BLaER1 treated with 17β-estradiol and CSF1 and Interleukin-3, amounts not matched to agents 10 nM and 100 nM (cell line): ENCODE results near the gene KCNN3.

Source experiments
- H3K27ac ChIP-seq, 11 experiments: shearing (Covaris generic); formaldehyde crosslinking; 2 replicates each; pipeline ENCODE4 v1.8.1; 2022
- H3K27me3 ChIP-seq, 11 experiments: shearing (Covaris generic); formaldehyde crosslinking; 2 replicates each; pipeline ENCODE4 v1.8.1; 2022
- H3K36me3 ChIP-seq, 11 experiments: shearing (Covaris generic); formaldehyde crosslinking; 2 replicates each; pipeline ENCODE4 v1.8.1; 2022
- H3K4me1 ChIP-seq, 10 experiments: shearing (Covaris generic); formaldehyde crosslinking; 2 replicates each; pipeline ENCODE4 v1.8.1; 2022
- H3K4me2 ChIP-seq, 11 experiments: shearing (Covaris generic); formaldehyde crosslinking; 2 replicates each; pipeline ENCODE4 v1.8.1; 2022
- H3K4me3 ChIP-seq, 10 experiments: shearing (Covaris generic); formaldehyde crosslinking; 2 replicates each; pipeline ENCODE4 v1.8.1; 2022
- H3K9ac ChIP-seq, 11 experiments: shearing (Covaris generic); formaldehyde crosslinking; 2 replicates each; pipeline ENCODE4 v1.8.1; 2022
- H3K9me3 ChIP-seq, 11 experiments: shearing (Covaris generic); formaldehyde crosslinking; replicated peaks in 1 of 11; 2 replicates each; pipeline ENCODE4 v1.8.1; 2022
- H4K20me1 ChIP-seq, 11 experiments: shearing (Covaris generic); formaldehyde crosslinking; 2 replicates each; pipeline ENCODE4 v1.8.1; 2022
- Cebpa-rat ChIP-seq, 11 experiments: shearing (Covaris generic); IDR thresholded peaks; 2 replicates each; pipeline ENCODE4 v1.8.1; 2022

Gene KCNN3

DNA sequence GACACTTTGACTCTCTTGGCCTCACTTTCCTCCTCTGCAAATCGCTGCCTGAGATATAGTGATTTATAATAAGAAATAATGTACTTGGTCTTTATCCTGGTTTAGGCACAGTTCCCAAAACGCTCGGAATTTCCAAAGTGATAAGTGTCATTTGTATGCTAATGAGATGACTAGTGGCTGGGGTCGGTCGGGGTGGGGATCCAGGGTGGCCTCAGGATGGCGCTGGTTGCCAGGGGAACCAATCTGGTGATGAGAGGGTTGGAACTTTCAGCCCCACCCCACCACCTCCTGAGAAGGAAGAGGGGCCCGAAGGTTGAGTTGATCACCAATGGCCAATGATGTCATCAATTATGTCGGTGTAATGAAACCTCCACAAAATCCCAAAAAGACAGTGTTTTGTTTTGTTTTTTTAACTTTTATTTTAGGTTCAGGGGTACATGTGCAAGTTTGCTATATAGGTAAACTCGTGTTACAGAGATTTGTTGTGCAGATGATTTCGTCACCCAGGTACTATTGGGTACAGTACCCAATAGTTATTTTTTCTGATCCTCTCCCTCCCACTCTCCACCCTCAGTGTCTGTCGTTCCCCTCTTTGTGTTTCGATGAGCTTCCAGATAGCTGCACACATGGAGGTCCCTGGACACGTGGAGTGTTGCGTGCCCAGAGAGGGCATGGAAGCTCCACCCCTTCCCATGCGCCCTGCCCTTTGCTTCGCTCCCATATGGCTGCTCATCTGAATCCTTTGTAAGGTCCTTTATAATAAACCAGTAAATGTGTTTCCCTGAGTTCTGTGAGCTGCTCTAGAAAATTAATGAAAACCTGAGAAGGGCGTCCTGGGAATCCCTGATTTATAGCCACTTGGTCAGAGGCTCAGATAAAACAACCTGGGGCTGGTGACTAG is 97.2 kb downstream of the KCNN3 start:
- H3K9me3 ChIP-seq, result 0 out of 22 replicates have a peak, but pooled peaks cover 0 to 4% (median 0%) of the 10 kb centered on the region in 11 experiments
- no peak overlapping the region for H3K4me3 ChIP-seq
- H3K27ac ChIP-seq, result no peak overlapping the region
- no peaks in the 10 kb centered on the region for H3K27me3 ChIP-seq
- no peak overlapping the region for H3K9ac ChIP-seq
- peak overlapping the region in 5 of 11 experiments; percentile 34 to 59 (median 53); a peak in 6 of 22 replicates for H3K4me2 ChIP-seq
- no peak for TF ChIP-seq Cebpa-rat (IDR thresholded peaks at IDR 0.05)
- no peaks in the 10 kb centered on the region for H3K36me3 ChIP-seq
- H3K4me1 ChIP-seq, result peaks cover 0 to 28% (median 24%) of the 10 kb centered on the region in 10 experiments; a peak in 15 of 20 replicates
- no peaks in the 10 kb centered on the region for H4K20me1 ChIP-seq

DNA sequence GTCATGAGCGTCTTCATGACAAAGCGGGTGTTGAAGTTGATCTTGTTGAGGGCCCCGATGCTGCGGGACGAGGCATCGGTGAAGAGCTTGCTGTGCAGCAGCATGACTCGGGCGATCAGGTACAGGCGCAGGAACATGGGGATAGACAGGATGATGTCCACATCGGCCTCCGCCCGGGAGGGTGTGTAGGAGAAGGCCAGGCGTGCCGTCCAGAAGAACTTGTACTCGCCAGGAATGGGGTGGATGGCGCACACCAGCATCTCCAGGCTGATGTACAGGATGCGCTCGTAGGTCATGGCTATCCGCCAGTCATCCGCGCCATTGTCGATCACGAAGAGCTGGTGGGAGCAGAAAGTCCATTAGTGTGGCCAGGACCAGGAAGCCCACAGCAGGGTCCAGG is 98.0 kb downstream of the KCNN3 start:
- Histone ChIP-seq H3K36me3 (no peaks in the 10 kb centered on the region), H3K4me1 (peaks cover 0 to 32% (median 24%) of the 10 kb centered on the region in 10 experiments; a peak in 15 of 20 replicates), H3K27me3 (no peaks in the 10 kb centered on the region), H3K9ac (no peak overlapping the region), H4K20me1 (no peaks in the 10 kb centered on the region), H3K27ac (no peak overlapping the region), H3K9me3 (0 out of 22 replicates have a peak, but pooled peaks cover 0 to 4% (median 0%) of the 10 kb centered on the region in 11 experiments), H3K4me3 (no peak overlapping the region), H3K4me2 (no peak overlapping the region)
- no peak for TF ChIP-seq Cebpa-rat (IDR thresholded peaks at IDR 0.05)

DNA sequence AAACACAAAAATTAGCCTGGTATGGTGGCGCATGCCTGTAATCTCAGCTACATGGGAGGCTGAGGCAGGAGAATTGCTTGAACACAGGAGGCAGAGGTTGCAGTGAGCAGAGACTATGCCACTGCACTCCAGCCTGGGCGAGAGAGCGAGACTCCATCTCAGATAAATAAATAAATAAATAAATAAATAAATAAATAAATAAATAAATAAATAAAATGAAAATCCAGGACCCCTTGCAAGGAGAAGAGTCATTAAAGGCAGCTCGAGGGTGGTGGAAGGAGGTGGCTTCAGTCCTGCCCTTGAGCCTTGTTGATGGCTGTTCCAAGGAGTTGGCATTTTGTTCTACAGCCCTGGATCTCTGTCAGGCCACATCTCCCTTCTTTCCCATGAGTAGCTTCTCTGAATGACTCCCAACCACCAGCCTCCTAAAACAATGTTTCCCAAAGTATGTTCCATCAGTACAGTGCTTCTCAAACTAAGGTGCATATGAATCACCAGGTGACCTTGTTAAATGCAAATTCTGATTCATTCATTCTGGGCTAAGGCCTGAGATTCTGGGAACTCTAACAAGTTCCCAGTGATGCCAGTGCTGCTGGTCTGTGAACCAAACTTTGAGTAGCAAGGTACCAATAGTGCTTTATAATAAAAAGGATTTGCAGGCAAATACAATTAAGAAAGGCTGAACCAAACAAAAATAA is 99.0 kb downstream of the KCNN3 start:
- Histone ChIP-seq H3K9me3 (0 out of 22 replicates have a peak, but pooled peaks cover 0 to 4% (median 0%) of the 10 kb centered on the region in 11 experiments), H3K36me3 (no peaks in the 10 kb centered on the region)

DNA sequence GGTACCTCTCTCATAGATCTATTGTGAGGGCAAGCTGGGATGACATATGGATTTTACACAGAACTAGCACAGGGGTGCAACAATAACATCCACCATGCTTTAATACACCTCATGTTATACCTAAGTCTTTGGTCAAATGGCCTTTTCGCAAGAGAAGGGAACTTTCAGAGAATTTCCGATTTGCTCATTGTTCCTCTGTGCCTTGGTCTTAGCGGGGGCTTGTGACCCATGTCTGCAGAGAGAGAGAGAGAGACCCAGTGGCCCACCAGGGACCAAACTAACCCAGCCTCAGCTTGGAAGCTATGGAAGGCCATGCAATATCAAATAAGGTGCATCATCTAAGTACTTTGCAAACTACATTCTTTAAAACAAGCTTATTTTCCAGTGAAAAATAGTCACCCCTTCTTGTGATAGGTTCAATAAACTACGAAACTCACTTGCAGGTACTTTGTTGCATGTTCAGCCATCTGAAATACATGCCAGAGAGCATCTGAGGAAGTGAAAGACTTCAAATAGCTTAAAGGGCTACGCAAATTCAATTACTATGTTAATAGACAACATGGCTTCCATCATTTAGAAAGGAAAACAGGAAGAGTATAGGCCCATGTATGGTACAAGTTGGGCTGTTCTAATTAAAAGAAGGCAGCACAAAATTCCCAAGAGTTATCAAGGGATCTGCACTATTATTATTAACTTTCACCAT is 100.7 kb downstream of the KCNN3 start:
- Histone ChIP-seq H3K36me3 (no peaks in the 10 kb centered on the region), H3K27me3 (no peaks in the 10 kb centered on the region), H4K20me1 (no peaks in the 10 kb centered on the region), H3K4me2 (no peak overlapping the region), H3K9me3 (0 out of 22 replicates have a peak, but pooled peaks cover 0 to 4% (median 0%) of the 10 kb centered on the region in 11 experiments), H3K9ac (no peak overlapping the region), H3K4me3 (no peak overlapping the region), H3K4me1 (peaks cover 0 to 25% (median 19%) of the 10 kb centered on the region in 10 experiments; a peak in 15 of 20 replicates), H3K27ac (no peak overlapping the region)
- TF ChIP-seq Cebpa-rat (IDR thresholded peaks at IDR 0.05), result no peak

More for the DNA sequence above, 99.0 kb downstream of the KCNN3 start:
- Histone ChIP-seq H3K4me2 (no peak overlapping the region), H3K27me3 (no peaks in the 10 kb centered on the region), H3K4me1 (peaks cover 0 to 32% (median 24%) of the 10 kb centered on the region in 10 experiments; a peak in 15 of 20 replicates), H3K4me3 (no peak overlapping the region), H3K27ac (no peak overlapping the region), H4K20me1 (no peaks in the 10 kb centered on the region), H3K9ac (no peak overlapping the region)
- TF ChIP-seq Cebpa-rat (IDR thresholded peaks at IDR 0.05), result no peak

DNA sequence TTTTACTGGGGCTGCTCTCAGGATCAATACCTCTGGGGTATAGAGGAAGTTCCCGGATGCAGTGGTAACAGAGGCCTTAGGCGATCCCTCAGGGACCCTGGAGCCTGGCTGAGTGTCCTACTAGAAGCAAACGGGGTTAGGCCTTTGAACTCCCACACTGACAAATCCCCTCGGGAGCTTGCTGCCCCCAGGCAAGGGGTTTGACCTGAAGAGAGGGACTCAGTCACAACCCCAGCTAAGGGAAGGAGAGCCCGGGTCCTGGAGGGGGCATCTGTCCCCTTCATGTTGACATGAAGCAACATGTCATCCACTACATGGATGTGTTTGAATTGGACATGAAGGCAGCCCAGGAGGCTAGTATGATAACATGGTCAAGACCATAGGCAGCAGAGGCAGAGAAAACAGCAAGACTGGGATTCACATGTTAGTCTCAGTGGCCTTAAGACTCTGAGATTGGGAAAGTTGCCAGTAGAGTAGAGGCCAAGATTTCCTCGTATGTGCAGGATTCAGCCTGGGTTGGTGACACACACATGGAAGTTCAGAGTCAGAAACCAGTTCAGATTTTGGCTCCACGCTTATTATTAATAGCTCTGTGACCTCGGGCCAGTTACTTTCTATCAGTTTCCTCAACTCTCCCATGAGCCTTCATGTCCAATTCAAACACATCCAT is 101.5 kb downstream of the KCNN3 start:
- H3K4me3 ChIP-seq, result no peak overlapping the region
- peak overlapping the region in 7 of 11 experiments; percentile 8 to 46 (median 30); a peak in 10 of 22 replicates for H3K4me2 ChIP-seq
- 0 out of 22 replicates have a peak, but pooled peaks cover 0 to 4% (median 0%) of the 10 kb centered on the region in 11 experiments for H3K9me3 ChIP-seq
- H3K27ac ChIP-seq, result no peak overlapping the region
- H3K4me1 ChIP-seq, result peaks cover 0 to 17% (median 11%) of the 10 kb centered on the region in 10 experiments; a peak in 15 of 20 replicates
- H4K20me1 ChIP-seq, result no peaks in the 10 kb centered on the region
- H3K9ac ChIP-seq, result no peak overlapping the region
- H3K27me3 ChIP-seq, result no peaks in the 10 kb centered on the region
- no peaks in the 10 kb centered on the region for H3K36me3 ChIP-seq
- no peak for TF ChIP-seq Cebpa-rat (IDR thresholded peaks at IDR 0.05)

DNA sequence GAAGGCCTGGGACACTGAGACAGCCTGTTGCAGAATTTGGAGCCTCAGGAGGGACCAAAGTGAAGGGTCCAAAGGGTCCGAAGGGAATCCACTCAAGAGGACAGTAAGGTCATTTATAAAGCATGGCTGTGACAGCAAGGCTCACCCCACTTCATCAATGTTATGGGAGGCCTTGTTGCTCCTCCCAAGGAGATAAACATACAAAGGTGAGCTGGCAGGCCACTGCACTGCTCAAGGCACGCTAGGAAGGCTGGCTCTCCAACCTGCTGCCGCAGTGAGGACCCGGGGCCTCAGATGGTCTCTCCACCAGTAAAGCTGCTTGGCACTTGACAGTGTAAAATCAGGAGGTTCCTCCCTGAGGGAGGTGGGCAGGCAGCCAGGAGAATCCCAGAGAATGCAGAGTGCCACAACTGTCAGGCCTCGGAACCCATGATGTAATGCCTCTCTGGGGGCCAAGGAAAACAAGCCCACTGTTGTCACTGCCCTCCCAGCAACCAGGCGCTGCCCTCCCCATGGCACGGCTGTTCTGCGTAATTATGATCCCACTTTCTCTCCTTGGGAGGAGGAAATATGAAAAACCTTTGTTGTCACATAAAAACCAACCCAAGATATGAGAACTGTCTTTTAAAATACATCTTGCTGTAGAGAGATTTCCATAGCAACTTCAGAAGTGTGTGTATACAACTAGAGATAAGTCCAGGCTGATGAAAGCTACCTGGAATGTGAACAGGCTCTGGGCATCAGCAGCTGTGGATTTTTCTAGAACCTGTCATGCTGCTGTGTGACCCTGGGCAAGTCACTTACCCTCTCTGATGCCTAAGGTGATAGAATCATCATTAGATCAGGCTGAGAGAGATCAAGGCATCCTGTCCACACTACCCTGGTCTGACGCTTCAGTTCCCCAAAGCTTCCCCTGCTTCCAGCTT is 102.5 kb downstream of the KCNN3 start:
- no peak overlapping the region for H3K27ac ChIP-seq
- no peaks in the 10 kb centered on the region for H3K36me3 ChIP-seq
- H3K4me2 ChIP-seq, result peak overlapping the region in 3 of 11 experiments; percentile 28 to 35 (median 34); a peak in 3 of 22 replicates
- no peak for TF ChIP-seq Cebpa-rat (IDR thresholded peaks at IDR 0.05)
- no peak overlapping the region for H3K4me3 ChIP-seq
- H3K27me3 ChIP-seq, result peaks cover 0 to under 1% (median 0%) of the 10 kb centered on the region in 11 experiments; a peak in 1 of 22 replicates
- no peaks in the 10 kb centered on the region for H4K20me1 ChIP-seq
- H3K9ac ChIP-seq, result no peak overlapping the region
- 0 out of 22 replicates have a peak, but pooled peaks cover 0 to 4% (median 0%) of the 10 kb centered on the region in 11 experiments for H3K9me3 ChIP-seq
- H3K4me1 ChIP-seq, result peaks cover 0 to 14% (median 7%) of the 10 kb centered on the region in 10 experiments; a peak in 12 of 20 replicates

DNA sequence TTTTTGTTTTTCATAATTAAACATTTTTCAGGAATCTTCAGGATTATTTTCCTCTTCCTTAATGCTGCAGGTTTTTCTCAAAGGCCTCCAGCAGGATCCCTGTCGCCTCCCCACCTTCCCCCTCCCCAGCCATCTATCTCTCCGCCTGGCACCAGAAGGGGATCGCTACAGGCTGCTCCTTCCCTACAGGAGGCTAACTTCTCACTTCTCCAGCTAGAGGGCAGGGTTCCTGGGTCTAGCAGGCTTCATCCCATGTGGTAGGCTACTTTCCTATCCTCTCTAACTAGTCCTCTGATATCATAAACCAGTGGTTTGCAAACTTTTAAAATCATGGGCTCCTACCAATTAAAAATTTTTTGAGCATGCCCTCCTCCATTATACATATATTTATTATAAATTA is 104.1 kb downstream of the KCNN3 start:
- Histone ChIP-seq H3K4me3 (no peak overlapping the region), H3K4me2 (no peak overlapping the region), H3K9ac (no peak overlapping the region), H3K27ac (no peak overlapping the region), H3K9me3 (peaks cover 0 to 2% (median 0%) of the 10 kb centered on the region in 11 experiments; a peak in 4 of 22 replicates), H3K4me1 (peaks cover 0 to 14% (median 7%) of the 10 kb centered on the region in 10 experiments; a peak in 12 of 20 replicates), H3K36me3 (no peaks in the 10 kb centered on the region), H4K20me1 (no peaks in the 10 kb centered on the region), H3K27me3 (peaks cover 5 to 16% (median 11%) of the 10 kb centered on the region in 11 experiments; a peak in 21 of 22 replicates)
- TF ChIP-seq Cebpa-rat (IDR thresholded peaks at IDR 0.05), result no peak
